PC-3 (cell line): Measurements from ENCODE around the gene SEL1L. TPM values are rescaled to one million over a fixed set of nuclear protein-coding genes. Genes with fewer than 3 reads are reported as not detected.

Experiments
- ATAC-seq: fragments of 200-7000 bp; cut with Tn5 transposase; 2 replicates; pipeline ENCODE4 v1.9.1; 2020; ENCODE audit warnings: mild to moderate bottlenecking, moderate library complexity
- BruUV-seq: library from RNA; stranded (reverse); fragments of 400-500 nt; replicated peaks from 2 replicates; lab custom pipeline; 2021; lab: Mats Ljungman, UMichigan
- CTCF ChIA-PET: fragments of 300-600 bp; sonication (Branson Sonifier 250); formaldehyde crosslinking; loops from one replicate; lab custom pipeline; 2022; ENCODE audit warnings: antibody characterized with exemption; lab: Charles Lee
- POLR2A ChIA-PET: fragments of 300-600 bp; sonication (Branson Sonifier 250); formaldehyde crosslinking; loops from one replicate; lab custom pipeline; 2022; ENCODE audit warnings: antibody characterized with exemption; ENCODE audit not compliant: unreplicated experiment; lab: Charles Lee
- DNase-seq: peaks from one replicate; pipeline ENCODE4 v3.0.0-alpha.2; 2015
- H2AFZ ChIP-seq: fragments of 300-600 bp; sonication (generic); 2 replicates; pipeline ENCODE4 v1.6.0; 2016; ENCODE audit warnings: antibody characterized with exemption, low read length
- H3F3A ChIP-seq: fragments of 300-600 bp; sonication (generic); one replicate; pipeline ENCODE4 v1.6.0; 2017; ENCODE audit warnings: antibody characterized with exemption, low read length, control low read depth, mild to moderate bottlenecking; ENCODE audit not compliant: unreplicated experiment
- H3K27ac ChIP-seq: fragments of 300-600 bp; sonication (generic); 2 replicates; pipeline ENCODE4 v1.5.1; 2016; ENCODE audit warnings: mild to moderate bottlenecking, low read length
- H3K27me3 ChIP-seq: fragments of 300-600 bp; sonication (generic); 2 replicates; pipeline ENCODE4 v1.6.1; 2016; ENCODE audit warnings: low read length, mixed read lengths
- H3K36me3 ChIP-seq: fragments of 300-600 bp; sonication (generic); 2 replicates; pipeline ENCODE4 v1.6.1; 2016; ENCODE audit warnings: low read depth, mixed run types, low read length, mixed read lengths
- H3K4me1 ChIP-seq: fragments of 300-600 bp; sonication (generic); 2 replicates; pipeline ENCODE4 v1.5.1; 2016; ENCODE audit warnings: low read length; ENCODE audit not compliant: insufficient read depth
- H3K4me2 ChIP-seq: fragments of 300-600 bp; sonication (generic); 2 replicates; pipeline ENCODE4 v1.6.0; 2016; ENCODE audit warnings: low read length
- H3K4me3 ChIP-seq: fragments of 300-600 bp; sonication (generic); 2 replicates; pipeline ENCODE4 v1.5.1; 2016; ENCODE audit warnings: mild to moderate bottlenecking, low read length, mixed read lengths
- H3K79me2 ChIP-seq: fragments of 300-600 bp; sonication (generic); 2 replicates; pipeline ENCODE4 v1.6.1; 2017; ENCODE audit warnings: low read length, mixed read lengths
- H3K9ac ChIP-seq: fragments of 300-600 bp; sonication (generic); 2 replicates; pipeline ENCODE4 v1.6.0; 2016; ENCODE audit warnings: mild to moderate bottlenecking, low read length
- H3K9me2 ChIP-seq: fragments of 300-600 bp; sonication (generic); replicated peaks from 2 replicates; pipeline ENCODE4 v1.6.1; 2016; ENCODE audit warnings: mixed run types, low read length, mixed read lengths
- H3K9me3 ChIP-seq: fragments of 300-600 bp; sonication (generic); 2 replicates; pipeline ENCODE4 v1.6.1; 2016; ENCODE audit warnings: low read length, mixed read lengths
- H4K20me1 ChIP-seq: fragments of 300-600 bp; sonication (generic); 2 replicates; pipeline ENCODE4 v1.6.1; 2016; ENCODE audit warnings: low read length, mixed read lengths
- EZH2 ChIP-seq: fragments of 300-600 bp; sonication (generic); IDR thresholded peaks from one replicate; pipeline ENCODE4 v1.6.1; 2017; ENCODE audit warnings: antibody characterized with exemption, mild to moderate bottlenecking, low read length; ENCODE audit not compliant: unreplicated experiment
- EZH2phosphoT487 ChIP-seq: fragments of 300-600 bp; sonication (generic); IDR thresholded peaks from 2 replicates; pipeline ENCODE4 v1.6.1; 2018; ENCODE audit warnings: mild to moderate bottlenecking, antibody characterized with exemption, low read length, borderline replicate concordance
- intact Hi-C: fragments of 100-400 bp; cut with micrococcal nuclease; formaldehyde crosslinking; loops from 2 replicates; pipeline ENCODE4 v1.9.0; 2023
- total RNA-seq: library from RNA; depleted of rRNA; stranded (reverse); fragments of >200 nt; gene quantifications from 2 replicates; pipeline ENCODE4 v1.2.3, GENCODE V29; 2014
- TF ChIP-seq, protein P1 (sequence below): fragments of 300-600 bp; sonication (generic); conservative IDR thresholded peaks from 2 replicates; pipeline ENCODE4 v1.5.1; 2017; ENCODE audit warnings: antibody characterized with exemption, low read depth, mild to moderate bottlenecking, low read length

The SEL1L gene
- total RNA-seq, 1 experiment from 2014 or later = 46.9 TPM

DNA sequence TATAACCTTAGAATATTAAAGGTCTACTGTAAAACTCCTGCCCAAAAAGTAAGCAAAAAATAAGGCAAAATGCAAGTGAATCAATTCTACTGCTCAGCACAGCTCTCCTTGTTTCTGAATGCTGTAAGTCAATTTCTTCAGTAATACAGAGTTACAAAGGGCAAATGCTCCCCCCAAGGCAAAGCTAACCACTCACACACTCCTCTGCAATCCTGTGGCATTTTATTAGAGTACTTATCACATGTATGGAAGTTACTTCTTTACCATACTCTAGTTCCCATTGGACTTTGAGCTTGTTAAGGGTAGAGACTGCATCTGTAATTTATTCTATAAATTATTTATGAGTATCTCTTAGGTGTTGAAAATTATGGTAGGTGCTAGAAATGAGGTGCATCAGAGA lies 27.2 kb downstream of the SEL1L start:
- no peaks in the 10 kb centered on the region for H3K79me2 ChIP-seq
- POLR2A ChIA-PET = no interaction called here
- CTCF ChIA-PET = no interaction called here
- no peak overlapping the region for H3K4me2 ChIP-seq
- H3K27ac ChIP-seq = no peak overlapping the region
- no peak overlapping the region for H3K4me3 ChIP-seq
- BruUV-seq = no TSS peak
- ATAC-seq = no peak
- H3K9me2 ChIP-seq = no peaks in the 10 kb centered on the region
- H3K9ac ChIP-seq = no peak overlapping the region
- no peak for TF ChIP-seq EZH2
- no peak for TF ChIP-seq EZH2phosphoT487
- TF ChIP-seq, protein P1, sequence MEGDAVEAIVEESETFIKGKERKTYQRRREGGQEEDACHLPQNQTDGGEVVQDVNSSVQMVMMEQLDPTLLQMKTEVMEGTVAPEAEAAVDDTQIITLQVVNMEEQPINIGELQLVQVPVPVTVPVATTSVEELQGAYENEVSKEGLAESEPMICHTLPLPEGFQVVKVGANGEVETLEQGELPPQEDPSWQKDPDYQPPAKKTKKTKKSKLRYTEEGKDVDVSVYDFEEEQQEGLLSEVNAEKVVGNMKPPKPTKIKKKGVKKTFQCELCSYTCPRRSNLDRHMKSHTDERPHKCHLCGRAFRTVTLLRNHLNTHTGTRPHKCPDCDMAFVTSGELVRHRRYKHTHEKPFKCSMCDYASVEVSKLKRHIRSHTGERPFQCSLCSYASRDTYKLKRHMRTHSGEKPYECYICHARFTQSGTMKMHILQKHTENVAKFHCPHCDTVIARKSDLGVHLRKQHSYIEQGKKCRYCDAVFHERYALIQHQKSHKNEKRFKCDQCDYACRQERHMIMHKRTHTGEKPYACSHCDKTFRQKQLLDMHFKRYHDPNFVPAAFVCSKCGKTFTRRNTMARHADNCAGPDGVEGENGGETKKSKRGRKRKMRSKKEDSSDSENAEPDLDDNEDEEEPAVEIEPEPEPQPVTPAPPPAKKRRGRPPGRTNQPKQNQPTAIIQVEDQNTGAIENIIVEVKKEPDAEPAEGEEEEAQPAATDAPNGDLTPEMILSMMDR = no peak
- H3K27me3 ChIP-seq = no peaks in the 10 kb centered on the region
- H3K4me1 ChIP-seq = no peaks in the 10 kb centered on the region
- no peak overlapping the region for H2AFZ ChIP-seq
- H3K9me3 ChIP-seq = no peaks in the 10 kb centered on the region
- DNase-seq = no peak
- no peaks in the 10 kb centered on the region for H3F3A ChIP-seq
- intact Hi-C loops = no loop called here
- H3K36me3 ChIP-seq = peaks cover 31% of the 10 kb centered on the region
- no peaks in the 10 kb centered on the region for H4K20me1 ChIP-seq

DNA sequence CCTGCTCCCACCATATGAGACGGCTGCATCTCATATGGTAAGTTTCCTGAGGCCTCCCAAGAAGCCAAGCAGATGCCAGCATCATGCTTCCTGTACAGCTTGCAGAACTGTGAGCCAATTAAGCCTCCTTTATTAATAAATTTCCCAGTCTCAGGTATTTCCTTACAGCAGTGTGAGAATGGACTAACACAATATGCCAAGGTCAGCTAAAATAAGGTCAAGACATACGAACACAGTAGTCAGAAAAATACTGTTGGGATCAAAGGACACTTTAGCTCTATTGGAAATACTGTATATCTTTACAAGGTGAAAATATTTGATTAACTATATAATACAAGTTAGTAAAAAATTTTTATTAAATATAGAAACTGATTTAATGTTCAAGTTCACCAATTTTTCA lies 28.8 kb downstream of the SEL1L start:
- TF ChIP-seq EZH2 (no peak), EZH2phosphoT487 (no peak)
- TF ChIP-seq, protein P1 = no peak
- H4K20me1 ChIP-seq = no peaks in the 10 kb centered on the region
- no TSS peak for BruUV-seq
- H2AFZ ChIP-seq = no peak overlapping the region
- H3K4me3 ChIP-seq = no peak overlapping the region
- CTCF ChIA-PET = no interaction called here
- no peaks in the 10 kb centered on the region for H3K9me2 ChIP-seq
- no peaks in the 10 kb centered on the region for H3K79me2 ChIP-seq
- peaks cover 32% of the 10 kb centered on the region for H3K36me3 ChIP-seq
- H3K27me3 ChIP-seq = no peaks in the 10 kb centered on the region
- no peaks in the 10 kb centered on the region for H3K4me1 ChIP-seq
- no peak overlapping the region for H3K9ac ChIP-seq
- H3K4me2 ChIP-seq = no peak overlapping the region
- ATAC-seq (no peak), DNase-seq (no peak)
- no peaks in the 10 kb centered on the region for H3F3A ChIP-seq
- POLR2A ChIA-PET = no interaction called here
- H3K9me3 ChIP-seq = no peaks in the 10 kb centered on the region
- H3K27ac ChIP-seq = no peak overlapping the region
- intact Hi-C loops = no loop called here

DNA sequence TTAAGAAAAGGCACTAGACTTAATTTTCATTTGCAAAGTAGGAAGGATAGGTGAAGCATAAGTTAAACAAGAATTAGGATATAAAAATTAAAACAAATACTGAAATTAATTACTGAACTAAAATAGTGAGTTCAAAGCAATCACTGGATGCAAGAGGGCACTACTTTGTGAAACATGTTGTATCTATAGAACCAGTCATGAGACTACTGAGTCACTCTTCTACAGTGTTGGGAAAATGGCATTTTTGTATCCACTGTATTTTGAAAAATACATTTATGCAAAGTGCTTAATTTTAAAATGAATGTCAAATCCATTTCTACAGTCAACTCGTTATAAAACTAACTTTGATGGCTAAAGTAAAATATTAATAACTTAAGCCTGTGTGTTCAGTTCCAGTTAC lies 47.9 kb downstream of the SEL1L start:
- CTCF ChIA-PET = interaction anchor here (0.6 kb wide), 1 partner anchor 46 kb away, joined by 5 read pairs; no protein-coding TSS in a partner anchor
- no peaks in the 10 kb centered on the region for H3K9me2 ChIP-seq
- no peaks in the 10 kb centered on the region for H3K9me3 ChIP-seq
- H3K27me3 ChIP-seq = no peaks in the 10 kb centered on the region
- H3K4me1 ChIP-seq = no peaks in the 10 kb centered on the region
- H3F3A ChIP-seq = no peaks in the 10 kb centered on the region
- DNase-seq (no peak), ATAC-seq (no peak)
- POLR2A ChIA-PET = no interaction called here
- H4K20me1 ChIP-seq = no peaks in the 10 kb centered on the region
- intact Hi-C loops = no loop called here
- no peak overlapping the region for H3K4me3 ChIP-seq
- H3K4me2 ChIP-seq = no peak overlapping the region
- no peak overlapping the region for H3K27ac ChIP-seq
- TF ChIP-seq EZH2 (no peak), EZH2phosphoT487 (no peak)
- TF ChIP-seq, protein P1 = no peak
- H3K9ac ChIP-seq = no peak overlapping the region
- no peaks in the 10 kb centered on the region for H3K79me2 ChIP-seq
- peaks cover 48% of the 10 kb centered on the region; the same call in 1 of the 2 replicates for H3K36me3 ChIP-seq
- no TSS peak for BruUV-seq
- H2AFZ ChIP-seq = no peak overlapping the region
